ENCODE measurements around the gene GPR62. TPM values are rescaled to one million over a fixed set of nuclear protein-coding genes. Genes with fewer than 3 reads are reported as not detected.

Gene GPR62
- total and polyA plus RNA-seq, 9 of the 15 experiments (the other 6 are each of a cell fraction or from before 2014, with no cell fraction given), result not detected

DNA sequence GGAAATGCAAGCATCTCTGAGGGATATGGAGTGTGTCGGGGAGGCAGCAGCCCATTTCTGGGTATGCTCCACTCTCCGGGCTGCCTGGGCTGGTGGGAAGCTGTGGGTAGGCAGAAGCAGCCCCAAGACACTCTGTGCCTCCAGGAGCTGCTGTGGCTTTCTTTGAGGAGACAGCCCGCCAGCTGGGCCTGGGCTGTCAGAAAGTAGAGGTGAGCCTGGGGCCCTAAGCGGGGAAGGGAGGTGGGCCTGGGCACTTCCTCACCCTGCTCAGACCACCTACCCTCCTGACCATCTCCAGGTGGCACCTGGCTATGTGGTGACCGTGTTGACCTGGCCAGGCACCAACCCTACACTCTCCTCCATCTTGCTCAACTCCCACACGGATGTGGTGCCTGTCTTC is 29.9 kb downstream of the GPR62 start:
- Histone ChIP-seq H3K27me3 (ENCODE audit: control insufficient read depth in 2 of 2, insufficient read depth in 2 of 2, low read length in 2 of 2) (no peaks in the 10 kb centered on the region), H3K4me1 (replicated peaks in 1 of 2; ENCODE audit: control insufficient read depth in 2 of 2, insufficient read depth in 2 of 2, low read length in 2 of 2) (peaks cover 35 to 68% of the 10 kb centered on the region in 2 experiments; a peak in 4 of 5 replicates), H3K36me3 (ENCODE audit: control insufficient read depth, insufficient read depth, low read length) (peaks cover 34% of the 10 kb centered on the region; the same call in 2 of the 3 replicates), H3K27ac (ENCODE audit: extremely low read depth, low read depth, low read length) (peak overlapping the region; percentile 28; the same call in 2 of the 3 replicates), H2AFZ (ENCODE audit: low read depth, low read length) (no peak overlapping the region), H3K9me1 (ENCODE audit: control insufficient read depth, insufficient read depth, low read length) (no peaks in the 10 kb centered on the region), H3K4me3 (peak overlapping the region; percentile 55; the same call in 1 of the 2 replicates), H3K9me3 (replicated peaks; ENCODE audit: control insufficient read depth, insufficient read depth, low read depth, low read length) (no peaks in the 10 kb centered on the region), H3K79me2 (ENCODE audit: control insufficient read depth, insufficient read depth, low read length) (peaks cover 47% of the 10 kb centered on the region), H3K9ac (ENCODE audit: insufficient read depth in 1 of 2, low read depth in 2 of 2, low read length in 2 of 2) (peak overlapping the region; percentile 51 to 94), H4K20me1 (replicated peaks; ENCODE audit: control insufficient read depth, insufficient read depth, low read length) (no peaks in the 10 kb centered on the region), H3K4me2 (ENCODE audit: insufficient read depth, low read length) (peak overlapping the region; percentile 96)
- in situ Hi-C loops (cut with MboI), result no loop called here
- DNase-seq (ENCODE audit: extremely low read depth in 1 of 4, low spot score in 3 of 4) (no peak), FAIRE-seq (no peak), ATAC-seq (no peak)
- CTCF ChIA-PET (ENCODE audit: low intra/inter-chr PET ratio), result no interaction called here
- POLR2A ChIA-PET, result interaction anchor here (0.7 to 5.2 kb wide), 3 partner anchors 8 to 147 kb away, joined by 3 to 105 read pairs (median 3); partner anchors contain the start of gene RPL29
- intact Hi-C loops (cut with micrococcal nuclease), result no loop called here
- no TSS peak for BruUV-seq (replicated peaks)
- WGBS (ENCODE audit: insufficient coverage, low coverage, missing lambda C conversion rate), result 56% methylated on average over 3 of the region's 6 CpGs
- TF ChIP-seq HSF4 (CRISPR knock-in tag; IDR thresholded peaks at IDR 0.05; ENCODE audit: borderline replicate concordance) (no peak), RBFOX2 (IDR thresholded peaks at IDR 0.05; ENCODE audit: low read depth, low read length) (peak; percentile 63), POLR2G (IDR thresholded peaks at IDR 0.05; ENCODE audit: low read depth, low read length) (peak; percentile 58)

Data from K562 (cell line).